Measurements from ENCODE around the gene CREB3L2. TPM values are rescaled to one million over a fixed set of nuclear protein-coding genes. Genes with fewer than 3 reads are reported as not detected.

Gene CREB3L2
- total and polyA plus RNA-seq, 7 donors = 2.2 to 14.7 (median 6.7) TPM

DNA sequence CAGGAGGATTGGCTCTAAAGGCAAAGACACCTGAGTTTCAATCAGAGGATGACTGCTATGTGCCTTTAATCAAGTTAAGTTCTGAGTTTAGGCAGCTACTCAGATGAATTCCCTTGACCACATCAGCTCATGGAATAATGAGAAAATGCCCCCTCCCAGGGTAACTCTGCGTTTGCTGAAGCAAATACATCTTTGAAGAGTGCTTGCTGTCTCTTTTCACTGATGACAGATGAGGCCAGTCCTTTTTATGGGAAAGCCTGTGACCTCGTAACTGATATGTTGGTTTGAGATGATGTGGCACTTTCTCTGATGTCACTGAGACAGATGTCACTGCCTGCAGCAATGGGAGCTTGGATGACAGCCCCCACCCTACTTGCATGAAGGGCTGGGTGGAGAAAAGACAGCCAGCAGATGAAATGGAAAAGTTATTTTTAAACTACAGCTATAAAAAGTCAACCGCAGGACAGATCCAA is 111.4 kb downstream of the CREB3L2 start:
- no peaks in the 10 kb centered on the region for H3K9me3 ChIP-seq
- WGBS, 3 donors = 14 to 30% (median 19%) methylated on average over 3 of the region's 3 CpGs
- TF ChIP-seq, protein P1, sequence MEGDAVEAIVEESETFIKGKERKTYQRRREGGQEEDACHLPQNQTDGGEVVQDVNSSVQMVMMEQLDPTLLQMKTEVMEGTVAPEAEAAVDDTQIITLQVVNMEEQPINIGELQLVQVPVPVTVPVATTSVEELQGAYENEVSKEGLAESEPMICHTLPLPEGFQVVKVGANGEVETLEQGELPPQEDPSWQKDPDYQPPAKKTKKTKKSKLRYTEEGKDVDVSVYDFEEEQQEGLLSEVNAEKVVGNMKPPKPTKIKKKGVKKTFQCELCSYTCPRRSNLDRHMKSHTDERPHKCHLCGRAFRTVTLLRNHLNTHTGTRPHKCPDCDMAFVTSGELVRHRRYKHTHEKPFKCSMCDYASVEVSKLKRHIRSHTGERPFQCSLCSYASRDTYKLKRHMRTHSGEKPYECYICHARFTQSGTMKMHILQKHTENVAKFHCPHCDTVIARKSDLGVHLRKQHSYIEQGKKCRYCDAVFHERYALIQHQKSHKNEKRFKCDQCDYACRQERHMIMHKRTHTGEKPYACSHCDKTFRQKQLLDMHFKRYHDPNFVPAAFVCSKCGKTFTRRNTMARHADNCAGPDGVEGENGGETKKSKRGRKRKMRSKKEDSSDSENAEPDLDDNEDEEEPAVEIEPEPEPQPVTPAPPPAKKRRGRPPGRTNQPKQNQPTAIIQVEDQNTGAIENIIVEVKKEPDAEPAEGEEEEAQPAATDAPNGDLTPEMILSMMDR (IDR thresholded peaks at IDR 0.05) = no peak
- H3K36me3 ChIP-seq (ENCODE audit: insufficient read depth in 1 of 2, low read depth in 1 of 2) = peaks cover 0 to 3% of the 10 kb centered on the region in 2 donors
- intact Hi-C loops (cut with DNase I) = no loop called here
- H3K4me1 ChIP-seq = peaks cover 21% of the 10 kb centered on the region
- no peaks in the 10 kb centered on the region for H3K27me3 ChIP-seq (ENCODE audit: insufficient read depth in 3 of 3, low read length in 2 of 3)
- DNase-seq = peak; percentile 53 to 76
- H3K4me3 ChIP-seq = peak overlapping the region; percentile 11
- peak overlapping the region; percentile 82 for H3K27ac ChIP-seq
- peak; percentile 95 to 99 (median 98) for ATAC-seq

DNA sequence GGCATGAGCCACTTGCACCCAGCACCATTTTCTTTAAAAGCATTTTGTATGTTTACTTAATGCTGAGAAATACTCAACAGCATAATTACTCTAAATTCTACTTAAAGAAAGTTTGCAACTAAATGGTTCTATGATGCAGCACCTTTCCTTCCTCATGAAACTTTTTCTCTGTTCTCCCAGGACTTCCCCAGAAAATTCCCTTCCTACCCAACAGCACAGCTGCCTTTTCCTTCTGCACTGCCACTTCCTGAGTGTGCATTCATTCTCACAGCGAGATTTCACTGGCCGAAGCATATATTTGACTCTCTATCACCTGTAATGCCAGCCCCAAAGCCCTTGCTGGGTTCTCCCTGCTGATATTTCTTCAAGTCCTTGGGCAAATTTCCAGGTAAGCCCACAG is 113.6 kb downstream of the CREB3L2 start:
- Histone ChIP-seq H3K36me3 (ENCODE audit: insufficient read depth in 1 of 2, low read depth in 1 of 2) (peaks cover 0 to 26% of the 10 kb centered on the region in 2 donors), H3K27me3 (ENCODE audit: insufficient read depth in 3 of 3, low read length in 2 of 3) (no peaks in the 10 kb centered on the region), H3K27ac (no peak overlapping the region), H3K4me3 (no peak overlapping the region), H3K4me1 (peaks cover 21% of the 10 kb centered on the region), H3K9me3 (no peaks in the 10 kb centered on the region)
- TF ChIP-seq, protein P1 (IDR thresholded peaks at IDR 0.05) = no peak
- WGBS, 3 donors = 81 to 91% (median 83%) methylated on average over 2 of the region's 2 CpGs
- DNase-seq (no peak), ATAC-seq (no peak)
- intact Hi-C loops (cut with DNase I) = no loop called here

DNA sequence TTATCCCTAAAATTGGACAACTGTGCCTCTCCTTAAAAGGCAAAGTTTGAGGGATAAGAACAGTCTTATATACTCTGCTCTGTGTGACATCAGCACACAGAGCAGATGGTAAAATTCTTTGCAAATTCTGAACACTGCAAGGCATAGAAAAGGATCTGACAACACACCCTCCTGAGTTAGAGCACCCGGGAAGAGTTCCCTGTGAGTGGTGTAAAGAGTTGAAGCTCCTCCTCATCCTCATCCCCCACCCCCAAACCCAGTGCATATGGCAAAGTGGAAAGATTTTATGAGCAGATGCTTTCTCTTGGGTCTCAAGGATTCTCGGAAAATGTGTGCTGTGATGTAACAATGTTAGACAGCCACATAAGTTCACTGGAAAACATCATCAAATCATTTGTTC is 115.1 kb downstream of the CREB3L2 start:
- Histone ChIP-seq H3K27me3 (ENCODE audit: insufficient read depth in 3 of 3, low read length in 2 of 3) (no peaks in the 10 kb centered on the region), H3K36me3 (ENCODE audit: insufficient read depth in 1 of 2, low read depth in 1 of 2) (peaks cover 0 to 35% of the 10 kb centered on the region in 2 donors), H3K9me3 (no peaks in the 10 kb centered on the region), H3K4me3 (no peak overlapping the region), H3K4me1 (peaks cover 19% of the 10 kb centered on the region), H3K27ac (no peak overlapping the region)
- 61 to 71% (median 67%) methylated on average over 2 of the region's 2 CpGs for WGBS, 3 donors
- ATAC-seq = no peak
- TF ChIP-seq, protein P1 (IDR thresholded peaks at IDR 0.05) = no peak
- intact Hi-C loops (cut with DNase I) = no loop called here
- no peak for DNase-seq

DNA sequence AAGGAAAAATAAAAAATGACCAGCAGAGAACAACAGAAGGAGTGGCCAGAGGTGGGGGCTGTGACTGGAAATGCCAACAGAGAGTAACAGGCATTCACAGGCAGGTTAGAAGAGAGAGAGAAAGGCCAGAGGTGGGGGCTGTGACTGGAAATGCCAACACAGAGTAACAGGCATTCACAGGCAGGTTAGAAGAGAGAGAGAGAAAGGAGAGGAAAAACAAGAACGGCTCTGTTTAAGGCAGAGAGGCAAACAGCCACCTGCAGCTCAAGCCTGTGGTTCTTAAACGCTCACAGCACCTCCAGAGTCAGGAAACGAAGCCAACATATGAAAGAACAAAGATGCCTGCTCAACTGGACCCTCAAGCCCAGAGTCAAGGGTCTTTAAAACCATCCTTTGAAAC is 115.6 kb downstream of the CREB3L2 start:
- intact Hi-C loops (cut with DNase I) = no loop called here
- Histone ChIP-seq H3K4me3 (no peak overlapping the region), H3K27ac (no peak overlapping the region), H3K36me3 (ENCODE audit: insufficient read depth in 1 of 2, low read depth in 1 of 2) (peaks cover 0 to 40% of the 10 kb centered on the region in 2 donors), H3K27me3 (ENCODE audit: insufficient read depth in 3 of 3, low read length in 2 of 3) (no peaks in the 10 kb centered on the region), H3K9me3 (no peaks in the 10 kb centered on the region), H3K4me1 (peaks cover 14% of the 10 kb centered on the region)
- 76 to 81% (median 79%) methylated on average over 3 of the region's 3 CpGs for WGBS, 3 donors
- DNase-seq (no peak), ATAC-seq (no peak)
- TF ChIP-seq, protein P1 (IDR thresholded peaks at IDR 0.05) = no peak

DNA sequence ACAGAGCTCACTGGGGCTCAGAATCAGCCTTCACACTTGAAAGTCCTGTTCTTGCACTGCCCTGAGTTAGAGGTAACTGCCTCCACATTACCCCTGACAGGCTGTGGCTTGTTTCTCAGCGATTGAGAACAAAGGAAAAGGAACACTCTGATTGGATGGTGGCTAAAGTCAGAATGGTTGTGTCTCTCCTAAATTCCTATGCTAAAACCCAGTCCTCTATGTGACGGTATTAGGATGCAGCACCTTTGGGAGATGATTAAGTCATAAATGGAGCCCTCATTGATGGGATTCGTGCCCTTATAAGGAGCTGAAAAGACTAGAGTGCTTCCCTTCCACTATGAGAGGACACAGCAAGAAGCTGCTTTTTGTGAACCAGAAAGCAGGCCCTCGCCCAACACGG is 116.2 kb downstream of the CREB3L2 start:
- DNase-seq = no peak
- WGBS, 3 donors = 92% methylated on average over 5 of the region's 5 CpGs
- H3K4me1 ChIP-seq = peaks cover 10% of the 10 kb centered on the region
- H3K27me3 ChIP-seq (ENCODE audit: insufficient read depth in 3 of 3, low read length in 2 of 3) = no peaks in the 10 kb centered on the region
- no peak for ATAC-seq
- no peaks in the 10 kb centered on the region for H3K9me3 ChIP-seq
- H3K27ac ChIP-seq = no peak overlapping the region
- intact Hi-C loops (cut with DNase I) = no loop called here
- TF ChIP-seq, protein P1 (IDR thresholded peaks at IDR 0.05) = no peak
- no peak overlapping the region for H3K4me3 ChIP-seq
- peaks cover 0 to 46% of the 10 kb centered on the region in 2 donors for H3K36me3 ChIP-seq (ENCODE audit: insufficient read depth in 1 of 2, low read depth in 1 of 2)

Data from psoas muscle (tissue), 8 donors.